HUDEP-2 (cell line): Measurements from ENCODE around the gene EML4.
"Not testable (repeated sequence)": the region's sequence is repeated elsewhere in the genome, so short reads cannot be mapped to it uniquely, and the experiment has no call there.

ENCODE experiments used
- DNase-seq, 76 experiments: peaks; one replicate each; lab custom pipeline; 2025; ENCODE audit not compliant: unreplicated experiment in 76 of 76; lab: John Stamatoyannopoulos, UW

The EML4 gene

GRCh38 chr2:42169100-42169873 lies at the start of gene EML4:
TSS of gene EML4 (plus strand) at chr2:42169353. CDS start at chr2:42169612, 259 bp downstream.
- DNase-seq: peak in 74 of 76 experiments; percentile 16 to 92 (median 82)

- no peak for DNase-seq
Observed at GRCh38 chr2:42123426-42123825, 45.7 kb upstream of the EML4 start.

- DNase-seq: peak in 1 of 76 experiments; percentile 14
Observed at GRCh38 chr2:42124011-42124785, 45.0 kb upstream of the EML4 start.

- peak in 56 of 76 experiments; percentile 2 to 66 (median 26) for DNase-seq
Observed at GRCh38 chr2:42125841-42126594, 43.1 kb upstream of the EML4 start.

- not testable (repeated sequence) for DNase-seq
Observed at GRCh38 chr2:42126873-42127272, 42.3 kb upstream of the EML4 start.

GRCh38 chr2:42127425-42128424 lies 41.4 kb upstream of the EML4 start:
- no peak for DNase-seq

- DNase-seq: no peak
Observed at GRCh38 chr2:42128721-42129486, 40.2 kb upstream of the EML4 start.

GRCh38 chr2:42129487-42129852 lies 39.7 kb upstream of the EML4 start:
- no peak for DNase-seq

- DNase-seq: no peak
Observed at GRCh38 chr2:42129947-42130346, 39.2 kb upstream of the EML4 start.

GRCh38 chr2:42130858-42131257 lies 38.3 kb upstream of the EML4 start:
- DNase-seq: not testable (repeated sequence)

- no peak for DNase-seq
Observed at GRCh38 chr2:42132191-42132965, 36.8 kb upstream of the EML4 start.

- DNase-seq: peak in 58 of 76 experiments; percentile 5 to 70 (median 36)
Observed at GRCh38 chr2:42132966-42133641, 36.0 kb upstream of the EML4 start.

GRCh38 chr2:42133771-42134195 lies 35.4 kb upstream of the EML4 start:
- DNase-seq: no peak

- DNase-seq: not testable (repeated sequence)
Observed at GRCh38 chr2:42134401-42134932, 34.7 kb upstream of the EML4 start.

- DNase-seq: no peak
Observed at GRCh38 chr2:42135381-42136312, 33.5 kb upstream of the EML4 start.

- DNase-seq: no peak
Observed at GRCh38 chr2:42136782-42137124, 32.4 kb upstream of the EML4 start.
